ENCODE measurements around the gene SLC39A10.
"Not testable (repeated sequence)": the region's sequence is repeated elsewhere in the genome, so short reads cannot be mapped to it uniquely, and the experiment has no call there.

Gene SLC39A10

GRCh38 chr2:195656859-195657633 is at the start of gene SLC39A10:
TSS of gene SLC39A10 (plus strand) at chr2:195657226. CDS start at chr2:195680043, 22,817 bp downstream.
- DNase-seq (ENCODE audit: low spot score) = peak; percentile 97

GRCh38 chr2:195608768-195609454 is 48.1 kb upstream of the SLC39A10 start:
- DNase-seq (ENCODE audit: low spot score) = no peak

- no peak for DNase-seq (ENCODE audit: low spot score)
These were observed 46.3 kb upstream of the SLC39A10 start for GRCh38 chr2:195610717-195611116.

- DNase-seq (ENCODE audit: low spot score) = peak; percentile 56
These were observed 44.2 kb upstream of the SLC39A10 start for GRCh38 chr2:195612611-195613495.

GRCh38 chr2:195613922-195614321 is 43.1 kb upstream of the SLC39A10 start:
- DNase-seq (ENCODE audit: low spot score) = no peak

GRCh38 chr2:195619590-195619989 is 37.4 kb upstream of the SLC39A10 start:
- no peak for DNase-seq (ENCODE audit: low spot score)

GRCh38 chr2:195620501-195620900 is 36.5 kb upstream of the SLC39A10 start:
- no peak for DNase-seq (ENCODE audit: low spot score)

GRCh38 chr2:195622966-195623365 is 34.1 kb upstream of the SLC39A10 start:
- no peak for DNase-seq (ENCODE audit: low spot score)

- no peak for DNase-seq (ENCODE audit: low spot score)
These were observed 30.5 kb upstream of the SLC39A10 start for GRCh38 chr2:195626507-195626906.

GRCh38 chr2:195628666-195629065 is 28.4 kb upstream of the SLC39A10 start:
- DNase-seq (ENCODE audit: low spot score) = no peak

- DNase-seq (ENCODE audit: low spot score) = no peak
These were observed 24.0 kb upstream of the SLC39A10 start for GRCh38 chr2:195632856-195633572.

- no peak for DNase-seq (ENCODE audit: low spot score)
These were observed 23.5 kb upstream of the SLC39A10 start for GRCh38 chr2:195633573-195633870.

GRCh38 chr2:195633974-195634373 is 23.1 kb upstream of the SLC39A10 start:
- DNase-seq (ENCODE audit: low spot score) = no peak

- no peak for DNase-seq (ENCODE audit: low spot score)
These were observed 20.1 kb upstream of the SLC39A10 start for GRCh38 chr2:195636890-195637289.

GRCh38 chr2:195638750-195639149 is 18.3 kb upstream of the SLC39A10 start:
- no peak for DNase-seq (ENCODE audit: low spot score)

GRCh38 chr2:195639238-195639858 is 17.7 kb upstream of the SLC39A10 start:
- DNase-seq (ENCODE audit: low spot score) = no peak

GRCh38 chr2:195639959-195640358 is 17.1 kb upstream of the SLC39A10 start:
- DNase-seq (ENCODE audit: low spot score) = no peak

GRCh38 chr2:195642027-195642678 is 14.9 kb upstream of the SLC39A10 start:
- DNase-seq (ENCODE audit: low spot score) = no peak

- DNase-seq (ENCODE audit: low spot score) = no peak
These were observed 14.4 kb upstream of the SLC39A10 start for GRCh38 chr2:195642679-195643068.

- not testable (repeated sequence) for DNase-seq (ENCODE audit: low spot score)
These were observed 12.3 kb upstream of the SLC39A10 start for GRCh38 chr2:195644708-195645107.

GRCh38 chr2:195645413-195645812 is 11.6 kb upstream of the SLC39A10 start:
- DNase-seq (ENCODE audit: low spot score) = no peak
